ENCODE results near the gene FAM50B.

FAM50B gene

GRCh38 chr6:3829285-3829684, 19.9 kb upstream of the FAM50B start:
- H3K4me3 ChIP-seq (replicated peaks; ENCODE audit: low read depth, low read length), result no peak overlapping the region
- DNase-seq (ENCODE audit: extremely low read depth, low read depth), result no peak
- TF ChIP-seq, protein P1, sequence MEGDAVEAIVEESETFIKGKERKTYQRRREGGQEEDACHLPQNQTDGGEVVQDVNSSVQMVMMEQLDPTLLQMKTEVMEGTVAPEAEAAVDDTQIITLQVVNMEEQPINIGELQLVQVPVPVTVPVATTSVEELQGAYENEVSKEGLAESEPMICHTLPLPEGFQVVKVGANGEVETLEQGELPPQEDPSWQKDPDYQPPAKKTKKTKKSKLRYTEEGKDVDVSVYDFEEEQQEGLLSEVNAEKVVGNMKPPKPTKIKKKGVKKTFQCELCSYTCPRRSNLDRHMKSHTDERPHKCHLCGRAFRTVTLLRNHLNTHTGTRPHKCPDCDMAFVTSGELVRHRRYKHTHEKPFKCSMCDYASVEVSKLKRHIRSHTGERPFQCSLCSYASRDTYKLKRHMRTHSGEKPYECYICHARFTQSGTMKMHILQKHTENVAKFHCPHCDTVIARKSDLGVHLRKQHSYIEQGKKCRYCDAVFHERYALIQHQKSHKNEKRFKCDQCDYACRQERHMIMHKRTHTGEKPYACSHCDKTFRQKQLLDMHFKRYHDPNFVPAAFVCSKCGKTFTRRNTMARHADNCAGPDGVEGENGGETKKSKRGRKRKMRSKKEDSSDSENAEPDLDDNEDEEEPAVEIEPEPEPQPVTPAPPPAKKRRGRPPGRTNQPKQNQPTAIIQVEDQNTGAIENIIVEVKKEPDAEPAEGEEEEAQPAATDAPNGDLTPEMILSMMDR (IDR thresholded peaks at IDR 0.05; ENCODE audit: low read depth, low read length, missing control alignments), result no peak

- H3K4me3 ChIP-seq (replicated peaks; ENCODE audit: low read depth, low read length), result no peak overlapping the region
- no peak for DNase-seq (ENCODE audit: extremely low read depth, low read depth)
- TF ChIP-seq, protein P1 (IDR thresholded peaks at IDR 0.05; ENCODE audit: low read depth, low read length, missing control alignments), result no peak
These were observed 18.4 kb upstream of the FAM50B start for GRCh38 chr6:3830806-3831205.

DNA sequence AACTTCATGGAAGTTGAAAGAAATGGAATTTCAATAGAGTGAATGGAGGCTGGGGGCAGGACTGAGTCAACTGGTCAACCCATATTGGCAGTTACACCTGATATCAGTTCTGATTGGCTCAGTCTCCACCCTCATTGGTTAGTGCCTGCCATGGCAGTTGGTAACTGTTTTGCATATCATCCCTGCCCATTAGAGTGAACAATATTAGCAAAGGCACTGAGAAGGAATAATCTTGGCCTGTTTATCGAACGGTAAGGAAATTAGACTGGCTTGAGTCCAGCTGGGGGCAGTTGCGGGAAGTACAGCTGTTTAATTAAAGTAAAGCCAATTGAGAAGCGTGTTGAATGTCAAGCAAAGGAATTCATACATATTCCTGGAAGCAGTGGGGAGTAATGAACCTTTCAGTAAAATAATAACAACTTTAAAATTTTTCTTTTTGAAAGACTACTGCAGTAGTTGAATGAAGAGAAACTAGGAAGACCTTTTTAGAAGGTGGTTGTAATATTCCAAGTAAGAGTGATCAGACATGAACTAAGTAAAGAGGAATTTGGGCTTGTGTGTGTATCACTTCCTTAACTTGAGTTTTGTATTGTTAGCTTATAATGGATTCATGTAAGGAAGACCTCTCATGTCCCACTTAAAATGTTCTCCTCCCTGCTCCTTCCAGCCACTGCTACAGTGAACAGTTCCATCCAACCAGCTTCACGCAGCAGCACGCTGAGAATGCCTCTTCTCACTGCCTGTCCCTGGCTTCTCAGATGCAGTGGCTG, 17.2 kb upstream of the FAM50B start:
- DNase-seq (ENCODE audit: extremely low read depth, low read depth), result no peak
- no peak overlapping the region for H3K4me3 ChIP-seq (replicated peaks; ENCODE audit: low read depth, low read length)
- TF ChIP-seq, protein P1 (IDR thresholded peaks at IDR 0.05; ENCODE audit: low read depth, low read length, missing control alignments), result no peak

DNA sequence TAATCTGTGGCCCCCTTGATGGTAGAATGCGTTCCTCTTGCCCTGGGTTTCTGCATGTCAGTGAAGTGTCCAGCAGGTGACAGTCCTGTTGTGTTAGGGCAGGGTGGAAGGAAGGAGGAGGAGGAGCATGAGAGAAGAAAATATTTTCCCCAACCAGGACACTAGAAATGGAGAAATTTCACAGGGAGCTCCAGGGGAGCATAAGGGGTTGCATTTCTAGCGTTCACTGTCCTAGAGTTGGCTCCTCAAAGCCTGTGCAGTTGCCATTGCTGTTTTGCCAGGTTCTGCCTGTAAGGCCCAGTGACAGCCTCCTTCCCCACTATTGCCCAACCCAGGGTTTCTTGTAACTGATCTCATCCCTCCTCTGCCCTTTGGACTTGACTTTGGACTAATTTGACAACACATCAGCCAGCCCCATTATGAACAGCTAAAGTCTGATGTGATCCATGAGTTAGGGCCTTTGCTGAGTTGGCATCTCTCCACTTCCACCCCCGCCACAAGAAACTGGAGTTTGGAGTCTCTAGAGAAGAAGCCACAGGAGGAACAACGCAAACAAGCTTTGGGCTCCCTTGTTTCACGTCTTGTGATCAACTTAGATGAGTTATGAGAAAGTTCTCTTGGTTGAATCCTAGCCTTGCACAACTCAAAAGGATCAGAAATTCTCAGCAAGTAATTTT, 14.0 kb upstream of the FAM50B start:
- TF ChIP-seq, protein P1 (IDR thresholded peaks at IDR 0.05; ENCODE audit: low read depth, low read length, missing control alignments), result no peak
- DNase-seq (ENCODE audit: extremely low read depth, low read depth), result no peak
- no peak overlapping the region for H3K4me3 ChIP-seq (replicated peaks; ENCODE audit: low read depth, low read length)

- H3K4me3 ChIP-seq (replicated peaks; ENCODE audit: low read depth, low read length), result no peak overlapping the region
- TF ChIP-seq, protein P1 (IDR thresholded peaks at IDR 0.05; ENCODE audit: low read depth, low read length, missing control alignments), result no peak
- DNase-seq (ENCODE audit: extremely low read depth, low read depth), result no peak
These were observed 13.4 kb upstream of the FAM50B start for GRCh38 chr6:3835785-3836184.

DNA sequence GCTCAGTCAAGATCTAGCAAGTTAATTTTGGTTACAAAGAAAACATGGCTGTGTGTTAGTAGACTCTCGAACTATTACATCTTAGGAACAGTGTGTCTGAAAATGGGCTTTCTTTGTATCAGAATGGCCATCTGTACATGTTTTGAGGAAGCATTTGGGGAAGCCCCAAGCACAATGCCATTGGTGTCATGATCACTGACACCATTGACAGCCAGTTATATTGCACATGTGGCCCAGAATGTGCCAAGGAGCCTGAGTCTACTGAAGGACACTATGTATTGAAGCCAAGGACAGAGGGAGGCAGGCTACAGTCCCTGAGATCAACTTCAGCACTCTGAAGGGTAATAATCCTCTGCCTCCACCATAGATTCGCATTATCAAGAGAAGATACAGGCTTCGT, 12.6 kb upstream of the FAM50B start:
- no peak overlapping the region for H3K4me3 ChIP-seq (replicated peaks; ENCODE audit: low read depth, low read length)
- TF ChIP-seq, protein P1 (IDR thresholded peaks at IDR 0.05; ENCODE audit: low read depth, low read length, missing control alignments), result no peak
- no peak for DNase-seq (ENCODE audit: extremely low read depth, low read depth)
